Lower leg skin (tissue), 3 donors: ENCODE data around the gene GLI3.

Experiments used
- CTCF ChIP-seq, 3 donors: fragments of 450-650 bp; IDR thresholded peaks; one replicate each; pipeline ENCODE4 v1.5.1; 2016; ENCODE audit warnings: antibody characterized with exemption in 3 of 3, mild to moderate bottlenecking in 3 of 3, moderate library complexity in 2 of 3
- POLR2A ChIP-seq, 2 donors: fragments of 450-650 bp; IDR thresholded peaks; one replicate each; pipeline ENCODE4 v1.6.1; 2016 to 2017; ENCODE audit warnings: antibody characterized with exemption in 2 of 2, mild to moderate bottlenecking in 1 of 2, moderate library complexity in 1 of 2

GRCh38 chr7:42099470-42100155 is 137.4 kb downstream of the GLI3 start:
- TF ChIP-seq CTCF (IDR thresholded peaks at IDR 0.05): no peak
- no peak for TF ChIP-seq POLR2A (IDR thresholded peaks at IDR 0.05)
